ENCODE measurements around the gene ALG13. TPM values are rescaled to one million over a fixed set of nuclear protein-coding genes. Genes with fewer than 3 reads are reported as not detected.

The ALG13 gene
- total RNA-seq (2022; extraction: Qiagen RNA extraction; ENCODE audit: low read depth) = 51.0 to 67.3 TPM (median 55.3 TPM) in 5 replicates

DNA sequence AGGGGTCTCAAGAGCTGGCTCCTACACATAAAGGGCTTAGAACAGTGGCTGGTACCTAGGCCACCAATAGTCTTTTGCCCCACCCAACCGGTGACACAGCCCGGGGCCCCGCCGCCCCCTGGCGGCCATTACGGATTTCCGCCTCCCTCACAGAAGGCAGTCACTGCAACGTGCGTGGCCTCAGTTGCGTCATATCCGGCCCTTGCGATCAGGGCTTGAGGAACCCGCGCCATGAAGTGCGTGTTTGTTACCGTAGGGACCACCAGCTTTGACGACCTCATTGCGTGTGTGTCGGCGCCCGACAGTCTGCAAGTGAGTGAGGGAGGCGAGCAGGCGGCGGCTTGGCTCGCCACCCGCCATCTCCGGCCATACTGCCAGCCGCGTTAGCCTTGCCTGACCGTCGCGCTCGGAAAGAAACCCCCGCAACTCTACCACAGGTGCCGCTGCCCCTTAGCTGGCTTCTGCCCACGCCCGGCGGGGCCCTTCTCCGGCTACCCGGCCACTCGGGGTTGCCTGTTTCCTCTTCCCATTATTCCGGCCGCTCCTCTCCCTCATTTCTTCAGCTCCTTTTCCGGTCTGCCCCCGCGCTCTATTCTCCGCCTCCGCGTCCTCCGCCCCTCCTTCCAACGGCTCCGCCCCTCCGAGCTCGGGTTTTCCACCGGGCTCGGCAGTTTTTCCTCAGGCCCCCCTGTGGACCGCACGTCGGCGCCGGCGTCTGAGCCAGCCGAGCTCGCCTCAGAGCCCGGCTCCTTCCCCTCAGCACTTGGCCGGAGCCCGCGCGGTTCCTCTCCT lies at the start of gene ALG13:
TSS of gene ALG13 (plus strand) at position 183 of the 792 bp plus-strand sequence. CDS start at position 232, 49 bp downstream.

Other genes starting within 250 kb of the ALG13 start
- not detected in 5 replicates for gene SERTM2, start 169.5 kb upstream of the ALG13 start, total RNA-seq (2022; extraction: Qiagen RNA extraction; ENCODE audit: low read depth)
- gene TRPC5OS, start 195.0 kb downstream of the ALG13 start, total RNA-seq (2022; extraction: Qiagen RNA extraction; ENCODE audit: low read depth) = not detected in 5 replicates

Data from A549 treated with DMSO at 1 μM for 4 hours (cell line).